GM12801 (cell line): ENCODE measurements around the gene SUSD4.

Experiments
- TF ChIP-seq, protein P1 (sequence below): IDR thresholded peaks from one replicate; pipeline ENCODE4 v1.5.1; 2011; ENCODE audit warnings: control low read depth; ENCODE audit not compliant: insufficient read length; ENCODE audit errors: extremely low read depth

SUSD4 gene

DNA sequence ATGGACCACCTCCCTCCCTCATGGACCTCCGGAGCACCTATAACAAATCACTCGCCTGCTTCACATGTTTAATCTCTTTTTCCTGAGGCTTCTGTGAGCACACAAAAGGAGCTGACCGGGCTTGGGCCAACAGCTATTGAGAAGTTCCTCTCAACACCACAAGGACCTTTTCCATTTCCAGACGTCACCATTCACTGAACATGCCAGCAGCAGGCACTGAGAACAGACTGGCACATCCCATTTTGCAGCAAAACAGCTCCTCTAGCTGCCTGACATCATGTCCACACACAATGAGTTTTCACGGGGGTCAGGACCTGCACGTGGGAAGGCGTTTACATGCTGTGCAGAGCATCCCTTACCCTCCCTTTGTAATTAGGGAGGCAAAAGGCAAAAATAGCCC, 11.0 kb downstream of the SUSD4 start:
- TF ChIP-seq, protein P1, sequence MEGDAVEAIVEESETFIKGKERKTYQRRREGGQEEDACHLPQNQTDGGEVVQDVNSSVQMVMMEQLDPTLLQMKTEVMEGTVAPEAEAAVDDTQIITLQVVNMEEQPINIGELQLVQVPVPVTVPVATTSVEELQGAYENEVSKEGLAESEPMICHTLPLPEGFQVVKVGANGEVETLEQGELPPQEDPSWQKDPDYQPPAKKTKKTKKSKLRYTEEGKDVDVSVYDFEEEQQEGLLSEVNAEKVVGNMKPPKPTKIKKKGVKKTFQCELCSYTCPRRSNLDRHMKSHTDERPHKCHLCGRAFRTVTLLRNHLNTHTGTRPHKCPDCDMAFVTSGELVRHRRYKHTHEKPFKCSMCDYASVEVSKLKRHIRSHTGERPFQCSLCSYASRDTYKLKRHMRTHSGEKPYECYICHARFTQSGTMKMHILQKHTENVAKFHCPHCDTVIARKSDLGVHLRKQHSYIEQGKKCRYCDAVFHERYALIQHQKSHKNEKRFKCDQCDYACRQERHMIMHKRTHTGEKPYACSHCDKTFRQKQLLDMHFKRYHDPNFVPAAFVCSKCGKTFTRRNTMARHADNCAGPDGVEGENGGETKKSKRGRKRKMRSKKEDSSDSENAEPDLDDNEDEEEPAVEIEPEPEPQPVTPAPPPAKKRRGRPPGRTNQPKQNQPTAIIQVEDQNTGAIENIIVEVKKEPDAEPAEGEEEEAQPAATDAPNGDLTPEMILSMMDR, result no peak

DNA sequence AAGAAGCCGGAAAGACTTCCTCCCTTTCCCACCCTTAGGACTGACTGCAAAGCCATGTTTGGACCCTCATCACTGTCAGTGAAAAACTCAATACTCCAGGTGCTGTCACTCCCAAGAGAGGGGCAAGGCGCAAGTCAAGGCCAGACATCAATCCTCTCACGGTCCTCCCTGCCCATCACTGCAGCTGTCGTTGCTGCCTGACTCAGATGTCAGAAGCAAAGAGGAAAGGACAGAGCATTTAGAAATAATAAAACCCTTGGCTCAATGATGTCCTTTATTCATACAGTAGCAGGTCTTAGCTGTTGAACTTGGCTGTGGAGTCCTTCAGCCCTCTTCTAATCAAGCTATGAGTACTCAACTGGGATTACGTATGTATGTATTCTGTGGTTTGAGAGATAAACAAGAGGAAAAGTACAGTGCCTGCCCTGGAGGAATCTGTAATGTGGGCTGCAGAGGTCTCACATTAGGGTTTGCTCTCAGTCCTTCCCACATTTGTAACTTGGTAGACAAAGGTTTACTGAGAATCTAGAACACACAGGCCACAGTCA, 13.5 kb downstream of the SUSD4 start:
- TF ChIP-seq, protein P1, result no peak

DNA sequence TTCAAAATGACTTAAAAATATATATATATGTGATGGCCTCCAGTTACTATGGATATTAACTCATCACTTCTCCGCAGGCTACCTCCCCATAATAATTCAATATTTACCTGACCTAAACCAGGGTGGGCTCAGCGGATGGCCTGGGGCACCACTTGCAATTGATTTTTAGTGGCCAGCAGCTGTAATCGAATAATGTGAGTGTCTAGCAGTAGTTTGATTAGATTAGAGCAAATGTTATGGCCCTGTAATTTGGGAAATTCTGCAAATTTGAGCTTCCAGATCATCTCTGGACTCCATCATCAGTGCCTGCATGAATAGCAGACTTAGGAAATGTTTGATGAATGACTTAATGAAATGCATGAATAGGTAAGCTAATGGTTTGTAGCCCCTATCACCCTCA, 14.7 kb downstream of the SUSD4 start:
- TF ChIP-seq, protein P1, result no peak

DNA sequence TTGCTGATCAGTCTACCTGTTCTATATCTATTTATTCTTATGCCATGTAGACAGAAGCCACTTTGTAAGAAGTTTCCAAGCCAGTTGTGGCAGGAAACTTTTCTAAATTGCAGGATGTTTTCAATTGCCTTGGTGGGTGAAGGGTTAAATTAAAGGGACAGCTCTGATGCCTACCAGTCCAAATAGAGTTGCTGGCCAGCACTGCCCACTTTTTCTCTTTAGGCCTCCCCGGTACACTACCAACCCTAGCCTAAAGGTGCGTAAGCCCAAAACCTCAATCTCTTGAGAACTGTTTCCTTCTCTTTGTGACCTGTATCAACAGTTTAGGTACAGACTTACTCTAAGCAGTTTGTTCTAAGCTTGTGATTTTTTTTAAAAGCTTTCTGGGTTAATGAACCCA, 15.5 kb downstream of the SUSD4 start:
- TF ChIP-seq, protein P1, result no peak

DNA sequence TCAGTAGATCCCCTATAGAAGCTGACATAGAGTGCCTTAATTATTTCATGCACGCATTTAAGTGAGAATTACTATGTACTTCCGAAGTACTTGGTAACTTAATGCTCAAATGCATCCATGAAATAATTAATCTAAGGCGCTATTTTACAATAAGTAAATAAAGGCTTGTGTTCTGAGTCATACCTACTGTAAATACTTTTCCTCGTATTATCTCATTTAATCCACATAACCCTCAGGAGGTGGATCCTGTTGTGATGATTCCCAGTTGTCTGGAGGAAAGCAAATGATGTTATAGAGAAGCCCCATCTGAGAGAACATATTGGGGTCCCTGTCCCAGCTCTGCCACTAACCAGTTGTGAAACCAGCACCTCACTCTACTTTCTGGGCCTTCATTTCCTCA, 16.4 kb downstream of the SUSD4 start:
- TF ChIP-seq, protein P1, result no peak

DNA sequence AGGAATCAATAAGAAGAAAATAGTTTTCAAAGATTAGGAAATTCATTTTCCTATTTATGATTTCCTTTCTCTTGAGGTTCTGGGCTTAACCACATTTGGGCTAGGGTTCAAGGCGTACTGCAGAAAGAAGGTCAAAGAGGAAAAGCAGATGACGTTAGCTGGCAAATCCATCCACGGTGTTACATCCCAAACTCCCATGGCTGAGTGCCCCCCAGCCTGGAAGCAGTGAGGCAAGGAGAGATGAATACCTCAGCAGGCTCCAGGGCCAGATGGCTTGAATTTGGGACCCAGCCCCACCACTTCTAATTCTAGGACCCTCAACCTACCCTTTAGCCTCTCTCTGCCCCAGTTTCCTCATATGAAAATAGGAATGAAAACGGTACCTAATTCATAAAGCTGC, 17.7 kb downstream of the SUSD4 start:
- TF ChIP-seq, protein P1, result no peak

DNA sequence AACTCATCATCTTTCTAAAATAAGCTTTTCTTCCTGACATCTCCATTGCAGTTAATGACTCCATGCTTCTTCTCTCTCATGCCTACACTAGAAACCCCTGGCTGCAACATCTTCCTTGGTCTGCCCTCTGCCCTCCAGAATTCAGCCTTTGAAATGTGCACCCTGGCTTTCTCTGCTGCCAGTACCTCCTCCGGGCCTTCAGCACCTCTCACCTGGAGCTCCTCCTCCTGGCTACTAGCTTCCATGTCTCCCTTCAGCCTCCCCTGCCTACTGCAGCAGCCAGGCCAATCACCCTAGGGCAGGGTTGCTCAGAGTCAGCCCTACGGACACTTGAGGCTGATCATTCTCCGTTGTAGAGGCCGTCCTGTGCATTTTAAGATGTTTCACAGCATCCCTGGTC, 18.3 kb downstream of the SUSD4 start:
- TF ChIP-seq, protein P1, result no peak
